KMS-11 (cell line): ENCODE data around the gene MGAT3.

Experiments used
- H2AFZ ChIP-seq: fragments of 200-600 bp; sonication (generic); 2 replicates; pipeline ENCODE4 v1.6.1; 2016; ENCODE audit warnings: antibody characterized with exemption, mixed run types, low read depth
- H3K27ac ChIP-seq: fragments of 200-600 bp; sonication (generic); 2 replicates; pipeline ENCODE4 v1.6.1; 2016; ENCODE audit warnings: mild to moderate bottlenecking, mixed run types
- H3K27me3 ChIP-seq: fragments of 200-600 bp; sonication (generic); 2 replicates; pipeline ENCODE4 v1.6.1; 2017; ENCODE audit warnings: mild to moderate bottlenecking, low read depth, mixed run types, moderate library complexity; ENCODE audit not compliant: insufficient read depth
- H3K36me3 ChIP-seq: fragments of 200-600 bp; sonication (generic); 2 replicates; pipeline ENCODE4 v1.6.1; 2017; ENCODE audit warnings: mild to moderate bottlenecking, mixed run types; ENCODE audit not compliant: insufficient read depth
- H3K4me1 ChIP-seq: fragments of 200-600 bp; sonication (generic); 2 replicates; pipeline ENCODE4 v1.6.1; 2016; ENCODE audit warnings: mild to moderate bottlenecking, low read depth, mixed run types; ENCODE audit not compliant: poor library complexity, severe bottlenecking
- H3K4me2 ChIP-seq: fragments of 200-600 bp; sonication (generic); 2 replicates; pipeline ENCODE4 v1.7.0; 2016; ENCODE audit warnings: mild to moderate bottlenecking, mixed run types
- H3K4me3 ChIP-seq: fragments of 200-600 bp; sonication (generic); IDR thresholded peaks from 2 replicates; pipeline ENCODE4 v1.6.1; 2017; ENCODE audit warnings: low read depth, low read length, mixed read lengths; ENCODE audit not compliant: insufficient read depth
- H3K79me2 ChIP-seq: fragments of 200-600 bp; sonication (generic); 2 replicates; pipeline ENCODE4 v1.6.1; 2016; ENCODE audit warnings: low read depth, mixed run types; ENCODE audit not compliant: insufficient read depth
- H3K9ac ChIP-seq: fragments of 200-600 bp; sonication (generic); 2 replicates; pipeline ENCODE4 v1.6.1; 2016; ENCODE audit warnings: mild to moderate bottlenecking, mixed run types
- H4K20me1 ChIP-seq: fragments of 200-600 bp; sonication (generic); 2 replicates; pipeline ENCODE4 v1.6.1; 2016; ENCODE audit warnings: mild to moderate bottlenecking, mixed run types; ENCODE audit not compliant: insufficient read depth
- CTCF ChIP-seq: fragments of 200-600 bp; sonication (generic); conservative IDR thresholded peaks from 2 replicates; pipeline ENCODE4 v1.6.1; 2017; ENCODE audit warnings: low read depth, mild to moderate bottlenecking, antibody characterized with exemption, low read length, moderate library complexity, mixed read lengths

The MGAT3 gene

GRCh38 chr22:39462443-39463221 lies 5.8 kb downstream of the MGAT3 start:
- peaks cover 92% of the 10 kb centered on the region for H3K79me2 ChIP-seq
- no peaks in the 10 kb centered on the region for H3K36me3 ChIP-seq
- no peaks in the 10 kb centered on the region for H4K20me1 ChIP-seq
- peaks cover 76% of the 10 kb centered on the region for H3K4me1 ChIP-seq
- no peak overlapping the region for H3K4me2 ChIP-seq
- no peak overlapping the region for H3K9ac ChIP-seq
- H2AFZ ChIP-seq = no peak overlapping the region
- H3K27me3 ChIP-seq = no peaks in the 10 kb centered on the region
- peak overlapping the region; percentile 51; the same call in 1 of the 2 replicates for H3K27ac ChIP-seq
- no peak overlapping the region for H3K4me3 ChIP-seq
- no peak for TF ChIP-seq CTCF

DNA sequence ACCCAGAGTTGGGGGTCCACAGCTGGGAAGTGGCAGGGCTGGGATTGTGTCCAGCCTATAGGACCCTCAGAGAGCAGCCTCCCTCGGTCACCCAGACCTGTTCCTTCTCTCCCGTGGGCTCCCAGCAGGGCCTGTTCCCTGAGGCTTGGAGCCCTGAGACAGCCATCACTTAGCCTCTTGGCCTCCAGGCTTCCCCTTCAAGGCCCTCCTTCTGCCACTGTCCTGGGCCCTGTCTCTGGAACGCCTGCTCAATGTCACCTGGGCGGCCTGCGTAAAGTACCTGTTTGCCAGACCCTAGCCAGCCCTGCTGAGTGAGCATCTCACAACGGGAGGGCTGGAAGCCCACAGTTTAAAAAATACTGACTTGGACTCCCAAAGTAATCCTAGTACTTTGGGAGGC lies 6.5 kb downstream of the MGAT3 start:
- Histone ChIP-seq H3K4me1 (peaks cover 82% of the 10 kb centered on the region), H3K36me3 (no peaks in the 10 kb centered on the region), H3K4me3 (no peak overlapping the region), H3K9ac (no peak overlapping the region), H3K79me2 (peaks cover 94% of the 10 kb centered on the region), H2AFZ (no peak overlapping the region), H3K27ac (peak overlapping the region; percentile 51; the same call in 1 of the 2 replicates), H4K20me1 (no peaks in the 10 kb centered on the region), H3K27me3 (no peaks in the 10 kb centered on the region), H3K4me2 (no peak overlapping the region)
- TF ChIP-seq CTCF = no peak

DNA sequence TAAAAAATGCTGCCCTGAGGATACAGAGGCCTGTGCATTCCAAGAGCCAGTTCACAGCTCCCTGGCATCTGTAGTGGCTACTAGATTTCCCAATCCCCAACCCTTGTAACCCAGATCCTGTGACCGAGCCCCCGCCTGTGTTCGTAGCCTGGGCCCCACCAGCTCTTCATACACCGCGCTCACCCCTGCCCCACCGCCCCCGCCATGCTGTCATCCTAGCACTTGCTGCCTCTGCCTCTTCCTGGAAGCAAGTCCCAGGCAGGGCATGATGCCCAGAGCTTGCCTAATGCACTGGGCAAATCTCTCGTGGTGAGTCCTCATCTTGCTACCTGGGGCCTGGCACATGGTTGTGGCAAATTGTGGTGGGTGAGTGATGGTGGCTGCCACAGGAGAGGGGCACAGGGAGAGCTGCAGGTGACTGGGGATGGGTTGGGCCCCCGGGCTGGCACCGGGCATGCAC lies 7.1 kb downstream of the MGAT3 start:
- Histone ChIP-seq H3K36me3 (no peaks in the 10 kb centered on the region), H3K27ac (no peak overlapping the region; the same call in 1 of the 2 replicates), H2AFZ (no peak overlapping the region), H3K4me3 (no peak overlapping the region), H3K79me2 (peaks cover 92% of the 10 kb centered on the region), H3K27me3 (no peaks in the 10 kb centered on the region), H3K9ac (no peak overlapping the region), H3K4me2 (no peak overlapping the region; the same call in 1 of the 2 replicates), H3K4me1 (peaks cover 83% of the 10 kb centered on the region), H4K20me1 (no peaks in the 10 kb centered on the region)
- TF ChIP-seq CTCF = no peak

DNA sequence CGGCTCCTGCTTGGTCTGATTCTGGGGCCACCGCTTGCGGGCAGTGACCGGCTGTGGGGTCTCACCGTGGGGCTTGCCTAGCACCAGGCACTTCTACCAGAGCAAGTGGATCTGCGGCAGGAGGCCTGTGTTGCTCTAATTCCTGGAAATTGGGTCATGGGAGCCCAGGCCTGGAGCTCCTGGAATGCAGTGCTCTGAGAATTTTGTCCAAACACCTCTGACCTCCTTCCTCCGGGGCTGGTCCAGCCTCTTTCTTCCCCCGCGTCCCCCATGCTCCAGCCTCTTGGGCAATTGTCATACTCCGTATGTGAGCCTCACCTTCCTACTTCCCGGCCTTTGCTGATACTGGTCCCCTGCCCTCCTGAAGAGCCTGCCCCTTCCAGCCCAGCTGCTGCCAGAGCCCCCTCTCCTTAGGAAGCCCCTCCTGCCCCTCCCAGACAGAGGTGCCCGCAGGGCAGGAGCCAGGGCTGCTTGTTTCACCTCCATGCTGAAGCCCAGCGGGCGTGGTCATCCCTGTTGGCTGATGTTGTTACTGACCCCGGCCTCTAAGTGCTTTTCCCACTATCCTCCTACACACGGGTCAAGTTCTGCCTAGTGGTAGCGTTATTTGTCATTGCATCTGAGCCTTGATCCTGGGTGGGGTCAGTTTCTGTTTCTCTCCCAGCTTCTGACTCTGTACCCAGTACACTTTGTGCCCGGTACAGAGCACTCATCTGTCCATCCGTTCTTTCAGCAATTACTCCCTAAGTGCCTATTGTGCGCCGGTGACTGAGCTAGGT lies 9.6 kb downstream of the MGAT3 start:
- H4K20me1 ChIP-seq = no peaks in the 10 kb centered on the region
- peak overlapping the region; percentile 28; the same call in 1 of the 2 replicates for H3K27ac ChIP-seq
- H3K36me3 ChIP-seq = no peaks in the 10 kb centered on the region
- no peak overlapping the region for H3K9ac ChIP-seq
- peak overlapping the region; percentile 34; the same call in 1 of the 2 replicates for H3K4me2 ChIP-seq
- no peak for TF ChIP-seq CTCF
- no peaks in the 10 kb centered on the region for H3K27me3 ChIP-seq
- no peak overlapping the region for H2AFZ ChIP-seq
- no peak overlapping the region for H3K4me3 ChIP-seq
- H3K79me2 ChIP-seq = peaks cover 76% of the 10 kb centered on the region
- peaks cover 91% of the 10 kb centered on the region for H3K4me1 ChIP-seq
